Neutrophil (primary cell): ENCODE results near the gene SNRPE.

Experiments used
- H3K27ac ChIP-seq: fragments of 200-600 bp; sonication (generic); 2 replicates; pipeline ENCODE4 v1.5.1; 2016; ENCODE audit warnings: mild to moderate bottlenecking, moderate library complexity
- H3K27me3 ChIP-seq: fragments of 200-600 bp; sonication (generic); 2 replicates; pipeline ENCODE4 v1.6.0; 2016; ENCODE audit warnings: mild to moderate bottlenecking
- H3K36me3 ChIP-seq: fragments of 200-600 bp; sonication (generic); 2 replicates; pipeline ENCODE4 v1.5.1; 2017
- H3K4me1 ChIP-seq, 2 experiments: fragments of 200-600 bp in 1 of 2; sonication (generic) in 1 of 2; 1 replicate in 1 of 2; 2 replicates in 1 of 2; pipeline versions ENCODE4 v1.5.1 to v1.6.1; 2013 to 2016; ENCODE audit warnings: low read depth in 1 of 2, low read length in 1 of 2, mild to moderate bottlenecking in 1 of 2, moderate library complexity in 1 of 2; ENCODE audit not compliant: control insufficient read depth in 1 of 2, insufficient read depth in 1 of 2
- H3K4me3 ChIP-seq, 2 experiments: fragments of 200-600 bp in 1 of 2; sonication (generic) in 1 of 2; 1 replicate in 1 of 2; 2 replicates in 1 of 2; pipeline ENCODE4 v1.5.1; 2013 to 2016; ENCODE audit warnings: low read depth in 1 of 2, low read length in 1 of 2, mild to moderate bottlenecking in 1 of 2, moderate library complexity in 1 of 2
- H3K9me3 ChIP-seq: fragments of 200-600 bp; sonication (generic); 2 replicates; pipeline ENCODE4 v1.5.1; 2016
- CTCF ChIP-seq: fragments of 200-600 bp; sonication (generic); IDR thresholded peaks from 2 replicates; pipeline ENCODE4 v1.5.1; 2016; ENCODE audit warnings: antibody characterized with exemption

Gene SNRPE

GRCh38 chr1:203899869-203900714 is 38.7 kb downstream of the SNRPE start:
- no peak for TF ChIP-seq CTCF
- Histone ChIP-seq H3K4me3 (no peak overlapping the region), H3K9me3 (no peaks in the 10 kb centered on the region), H3K27me3 (peaks cover 6% of the 10 kb centered on the region), H3K4me1 (no peaks in the 10 kb centered on the region), H3K36me3 (no peaks in the 10 kb centered on the region), H3K27ac (no peak overlapping the region)

GRCh38 chr1:203901581-203901980 is 40.2 kb downstream of the SNRPE start:
- Histone ChIP-seq H3K4me3 (no peak overlapping the region), H3K27me3 (peaks cover 6% of the 10 kb centered on the region), H3K9me3 (no peaks in the 10 kb centered on the region), H3K27ac (no peak overlapping the region), H3K4me1 (no peaks in the 10 kb centered on the region), H3K36me3 (no peaks in the 10 kb centered on the region)
- TF ChIP-seq CTCF = no peak

GRCh38 chr1:203905275-203905674 is 43.9 kb downstream of the SNRPE start:
- no peaks in the 10 kb centered on the region for H3K9me3 ChIP-seq
- no peaks in the 10 kb centered on the region for H3K36me3 ChIP-seq
- no peak overlapping the region for H3K4me3 ChIP-seq
- no peaks in the 10 kb centered on the region for H3K4me1 ChIP-seq
- H3K27ac ChIP-seq = no peak overlapping the region
- TF ChIP-seq CTCF = no peak
- H3K27me3 ChIP-seq = peaks cover 6% of the 10 kb centered on the region

GRCh38 chr1:203906932-203907331 is 45.5 kb downstream of the SNRPE start:
- no peak overlapping the region for H3K27ac ChIP-seq
- no peaks in the 10 kb centered on the region for H3K4me1 ChIP-seq
- no peaks in the 10 kb centered on the region for H3K9me3 ChIP-seq
- peaks cover 6% of the 10 kb centered on the region for H3K27me3 ChIP-seq
- H3K36me3 ChIP-seq = no peaks in the 10 kb centered on the region
- H3K4me3 ChIP-seq = no peak overlapping the region
- TF ChIP-seq CTCF = no peak

- Histone ChIP-seq H3K4me1 (no peaks in the 10 kb centered on the region), H3K27ac (no peak overlapping the region), H3K27me3 (no peaks in the 10 kb centered on the region), H3K4me3 (no peak overlapping the region), H3K9me3 (no peaks in the 10 kb centered on the region), H3K36me3 (no peaks in the 10 kb centered on the region)
- TF ChIP-seq CTCF = no peak
These were observed 46.5 kb downstream of the SNRPE start for GRCh38 chr1:203907901-203908300.
